ENCODE measurements around the gene CDKAL1. TPM values are rescaled to one million over a fixed set of nuclear protein-coding genes. Genes with fewer than 3 reads are reported as not detected.

The CDKAL1 gene
- total RNA-seq, 2 donors from 2014 or later = 12.1 to 19.0 TPM

DNA sequence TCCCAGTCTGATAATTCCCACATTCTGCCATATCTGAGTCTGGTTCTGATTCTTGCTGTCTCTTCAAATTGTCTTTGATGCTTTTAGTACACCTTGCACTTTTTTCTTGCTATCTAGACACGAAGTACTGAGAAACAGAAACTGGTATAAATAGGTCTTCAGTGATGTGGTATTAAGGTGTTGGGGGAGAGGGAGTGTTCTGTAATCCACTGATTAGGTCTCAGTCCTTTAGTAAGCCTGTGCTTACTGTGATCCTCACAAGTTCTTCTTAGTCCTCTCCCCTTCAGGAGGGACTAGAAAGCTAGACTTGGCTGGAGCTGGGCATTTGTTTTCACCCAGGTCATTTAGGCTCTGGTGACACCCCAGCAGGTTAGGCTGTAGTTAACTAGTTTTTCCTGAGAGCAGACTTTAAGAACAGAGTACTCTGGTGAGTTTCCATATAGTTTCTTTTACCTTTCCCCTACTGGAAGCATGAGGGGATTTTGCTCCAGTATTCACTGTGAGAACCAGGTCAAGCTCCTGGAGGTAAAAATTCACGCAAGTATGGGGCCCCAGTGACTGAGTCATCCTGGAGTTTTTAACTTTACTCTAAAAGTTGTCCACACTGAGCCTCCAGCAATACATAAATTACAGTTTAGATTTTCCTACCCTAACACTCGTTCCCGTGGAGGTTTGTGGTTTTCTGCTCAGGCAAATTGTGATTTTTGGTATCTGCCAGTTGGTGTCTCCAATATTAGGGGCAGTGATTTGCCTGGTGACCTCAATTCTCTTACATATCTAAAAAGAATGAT, 154.6 kb downstream of the CDKAL1 start:
- DNase-seq (ENCODE audit: low spot score) = no peak
- H3K27me3 ChIP-seq (replicated peaks; ENCODE audit: insufficient read depth) = no peaks in the 10 kb centered on the region
- WGBS = 85% methylated on average over 4 of the region's 4 CpGs
- no peaks in the 10 kb centered on the region for H3K4me1 ChIP-seq (replicated peaks)
- H3K27ac ChIP-seq = no peak overlapping the region
- H3K36me3 ChIP-seq = no peaks in the 10 kb centered on the region
- TF ChIP-seq POLR2A (IDR thresholded peaks at IDR 0.05) (no peak), POLR2AphosphoS5 (IDR thresholded peaks at IDR 0.05) (no peak), CTCF (IDR thresholded peaks at IDR 0.05) (no peak)
- no peaks in the 10 kb centered on the region for H3K9me3 ChIP-seq
- intact Hi-C loops (cut with DNase I) = no loop called here
- H3K4me3 ChIP-seq = no peak overlapping the region

GRCh38 chr6:20691185-20691584, 156.9 kb downstream of the CDKAL1 start:
- Histone ChIP-seq H3K4me1 (replicated peaks) (no peaks in the 10 kb centered on the region), H3K4me3 (no peak overlapping the region), H3K9me3 (no peaks in the 10 kb centered on the region), H3K36me3 (no peaks in the 10 kb centered on the region), H3K27me3 (replicated peaks; ENCODE audit: insufficient read depth) (no peaks in the 10 kb centered on the region), H3K27ac (no peak overlapping the region)
- TF ChIP-seq POLR2AphosphoS5 (IDR thresholded peaks at IDR 0.05) = no peak
- TF ChIP-seq POLR2A (IDR thresholded peaks at IDR 0.05) = no peak
- no peak for TF ChIP-seq CTCF (IDR thresholded peaks at IDR 0.05)
- intact Hi-C loops (cut with DNase I) = no loop called here
- WGBS = 96% methylated on average over 5 of the region's 5 CpGs
- no peak for DNase-seq (ENCODE audit: low spot score)

- H3K27me3 ChIP-seq (replicated peaks; ENCODE audit: insufficient read depth) = no peaks in the 10 kb centered on the region
- H3K9me3 ChIP-seq = no peaks in the 10 kb centered on the region
- TF ChIP-seq POLR2AphosphoS5 (IDR thresholded peaks at IDR 0.05) (no peak), POLR2A (IDR thresholded peaks at IDR 0.05) (no peak), CTCF (IDR thresholded peaks at IDR 0.05) (no peak)
- intact Hi-C loops (cut with DNase I) = no loop called here
- no peaks in the 10 kb centered on the region for H3K4me1 ChIP-seq (replicated peaks)
- no peaks in the 10 kb centered on the region for H3K36me3 ChIP-seq
- no peak overlapping the region for H3K27ac ChIP-seq
- no peak overlapping the region for H3K4me3 ChIP-seq
- no peak for DNase-seq (ENCODE audit: low spot score)
Observed at GRCh38 chr6:20692023-20692422, 157.8 kb downstream of the CDKAL1 start.

DNA sequence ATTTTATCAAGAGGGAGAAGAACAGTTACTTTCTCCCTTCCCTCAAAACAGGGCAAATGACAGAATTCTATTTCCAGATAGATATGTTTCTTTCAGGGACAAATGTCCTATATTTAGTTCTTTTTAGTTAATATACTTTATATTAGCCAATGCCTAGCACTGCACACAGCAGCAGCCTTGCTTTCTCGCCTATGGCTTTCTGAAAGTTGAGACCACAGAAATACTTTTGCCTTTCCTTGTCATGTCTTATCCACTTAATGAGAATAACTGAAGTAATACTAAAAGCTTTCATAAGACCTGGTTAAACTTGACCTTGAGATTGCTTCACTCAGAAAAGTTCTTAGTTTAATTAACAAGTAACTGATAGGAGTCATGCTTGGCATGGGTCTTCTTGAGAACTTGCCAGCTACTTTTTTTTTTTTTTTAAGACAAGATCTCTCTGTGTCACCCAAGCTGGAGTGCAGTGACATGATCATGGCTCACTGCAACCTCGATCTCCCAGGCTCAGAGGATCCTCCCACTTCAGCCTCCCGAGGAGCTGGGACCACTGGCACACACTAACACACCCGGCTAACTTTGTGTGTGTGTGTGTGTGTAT, 159.3 kb downstream of the CDKAL1 start:
- no peak for DNase-seq (ENCODE audit: low spot score)
- Histone ChIP-seq H3K27ac (no peak overlapping the region), H3K4me3 (no peak overlapping the region), H3K9me3 (no peaks in the 10 kb centered on the region), H3K36me3 (no peaks in the 10 kb centered on the region), H3K27me3 (replicated peaks; ENCODE audit: insufficient read depth) (no peaks in the 10 kb centered on the region), H3K4me1 (replicated peaks) (no peaks in the 10 kb centered on the region)
- intact Hi-C loops (cut with DNase I) = no loop called here
- WGBS = 53% methylated on average over 4 of the region's 4 CpGs
- TF ChIP-seq POLR2AphosphoS5 (IDR thresholded peaks at IDR 0.05) (no peak), POLR2A (IDR thresholded peaks at IDR 0.05) (no peak), CTCF (IDR thresholded peaks at IDR 0.05) (no peak)

DNA sequence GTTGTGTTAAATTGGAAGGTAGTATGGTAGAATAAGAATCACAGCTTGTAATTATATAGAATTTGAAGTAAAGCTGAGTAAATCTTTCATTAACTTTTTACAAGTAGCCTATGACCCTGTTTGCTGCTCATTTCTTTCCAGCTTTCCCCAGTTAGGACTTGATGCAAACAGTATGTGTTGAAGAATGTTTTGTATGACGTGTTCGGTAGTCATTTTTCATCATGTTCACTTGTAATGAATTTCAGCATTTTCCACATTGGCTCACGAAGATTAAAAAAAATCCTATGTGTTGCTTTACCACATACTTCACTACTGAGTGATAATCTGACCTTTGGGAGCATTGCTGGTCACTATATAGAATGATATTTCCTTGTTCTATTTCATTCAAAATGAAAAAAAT, 162.4 kb downstream of the CDKAL1 start:
- intact Hi-C loops (cut with DNase I) = no loop called here
- H3K4me3 ChIP-seq = no peak overlapping the region
- no peaks in the 10 kb centered on the region for H3K36me3 ChIP-seq
- no peak overlapping the region for H3K27ac ChIP-seq
- TF ChIP-seq POLR2AphosphoS5 (IDR thresholded peaks at IDR 0.05) (no peak), CTCF (IDR thresholded peaks at IDR 0.05) (no peak), POLR2A (IDR thresholded peaks at IDR 0.05) (no peak)
- 88% methylated on average over 3 of the region's 3 CpGs for WGBS
- no peak for DNase-seq (ENCODE audit: low spot score)
- H3K4me1 ChIP-seq (replicated peaks) = no peaks in the 10 kb centered on the region
- H3K27me3 ChIP-seq (replicated peaks; ENCODE audit: insufficient read depth) = no peaks in the 10 kb centered on the region
- no peaks in the 10 kb centered on the region for H3K9me3 ChIP-seq

All from prostate gland (tissue), 2 donors.